Endodermal cell (in vitro differentiated cells): ENCODE measurements around the gene CRB2. TPM values are rescaled to one million over a fixed set of nuclear protein-coding genes. Genes with fewer than 3 reads are reported as not detected.

ENCODE experiments used
- DNase-seq: peaks from one replicate; pipeline ENCODE4 v3.0.0-alpha.2; 2017
- H3K27ac ChIP-seq: 2 replicates; pipeline ENCODE4 v1.5.1; 2013; ENCODE audit warnings: mild to moderate bottlenecking, low read depth, low read length, moderate library complexity
- H3K27me3 ChIP-seq: 2 replicates; pipeline ENCODE4 v1.6.1; 2013; ENCODE audit warnings: mild to moderate bottlenecking, low read length, moderate library complexity; ENCODE audit not compliant: insufficient read depth, control insufficient read depth, poor library complexity, severe bottlenecking
- H3K36me3 ChIP-seq: 2 replicates; pipeline ENCODE4 v1.7.0; 2013; ENCODE audit warnings: mild to moderate bottlenecking, low read length, moderate library complexity; ENCODE audit not compliant: control insufficient read depth, insufficient read depth
- H3K4me1 ChIP-seq: one replicate; pipeline ENCODE4 v1.7.0; 2013; ENCODE audit warnings: low read length; ENCODE audit not compliant: control insufficient read depth, insufficient read depth
- H3K4me3 ChIP-seq: 2 replicates; pipeline ENCODE4 v1.5.1; 2013; ENCODE audit warnings: mild to moderate bottlenecking, low read length, moderate library complexity
- H3K9ac ChIP-seq: 2 replicates; pipeline ENCODE4 v1.6.1; 2013; ENCODE audit warnings: mild to moderate bottlenecking, low read length, moderate library complexity; ENCODE audit not compliant: poor library complexity, severe bottlenecking; ENCODE audit errors: extremely low read depth
- H3K9me3 ChIP-seq: 2 replicates; pipeline ENCODE4 v1.6.1; 2013; ENCODE audit warnings: mild to moderate bottlenecking, low read length, moderate library complexity; ENCODE audit not compliant: control insufficient read depth
- H3K27ac Mint-ChIP-seq: 2 replicates; pipeline ENCODE4 v1.8.0; 2020; ENCODE audit warnings: mixed read lengths
- H3K27me3 Mint-ChIP-seq: 2 replicates; pipeline ENCODE4 v1.8.0; 2021; ENCODE audit warnings: mild to moderate bottlenecking, mixed read lengths; ENCODE audit not compliant: insufficient read depth
- H3K36me3 Mint-ChIP-seq: 2 replicates; pipeline ENCODE4 v1.8.0; 2020; ENCODE audit warnings: low read depth, mixed read lengths
- H3K4me1 Mint-ChIP-seq: 2 replicates; pipeline ENCODE4 v1.8.0; 2020; ENCODE audit warnings: mixed read lengths
- H3K4me3 Mint-ChIP-seq: 2 replicates; pipeline ENCODE4 v1.8.0; 2020; ENCODE audit warnings: mild to moderate bottlenecking, moderate library complexity, mixed read lengths
- H3K9me3 Mint-ChIP-seq: 2 replicates; pipeline ENCODE4 v1.8.0; 2020; ENCODE audit warnings: mild to moderate bottlenecking, mixed read lengths
- CTCF ChIP-seq: fragments of 200-600 bp; sonication (generic); conservative IDR thresholded peaks from 2 replicates; pipeline ENCODE4 v1.5.0; 2021; ENCODE audit warnings: antibody characterized with exemption, mild to moderate bottlenecking
- WGBS, 2 experiments: methylation state at CpG; one replicate each; pipeline versions ENCODE4 v1.1.5 to v1.1.7; 2013; ENCODE audit warnings: missing lambda C conversion rate in 2 of 2, mixed read lengths in 1 of 2; ENCODE audit not compliant: insufficient coverage in 1 of 2, insufficient read length in 1 of 2; 5-methylcytosine and 5-hydroxymethylcytosine counted together
- total RNA-seq, 2 donors: library from RNA; stranded (reverse); fragmentation: NEBNext Ultra II Directional in 1 of 2; extraction: Animal tissue kit (Norgen Biotek cat#: 25700) in 1 of 2; gene quantifications; 2 replicates in 1 of 2; 3 replicates in 1 of 2; pipeline ENCODE4 v1.2.1, GENCODE V29; 2021

CRB2 gene
- total RNA-seq, 2 donors from 2014 or later: 0.75 to 2.0 TPM

GRCh38 chr9:123336449-123336848 is 19.5 kb upstream of the CRB2 start:
- no peaks in the 10 kb centered on the region for H3K9me3 ChIP-seq
- Mint-ChIP-seq H3K36me3 (no peaks in the 10 kb centered on the region), H3K27me3 (no peaks in the 10 kb centered on the region), H3K4me1 (peaks cover 12% of the 10 kb centered on the region), H3K4me3 (no peak overlapping the region), H3K9me3 (no peaks in the 10 kb centered on the region), H3K27ac (no peak overlapping the region)
- H3K27me3 ChIP-seq: no peaks in the 10 kb centered on the region
- H3K27ac ChIP-seq: no peak overlapping the region
- H3K4me1 ChIP-seq: no peaks in the 10 kb centered on the region
- 90 to 92% methylated on average over 3 of the region's 3 CpGs for whole genome bisulfite sequencing, 2 experiments
- no peaks in the 10 kb centered on the region for H3K36me3 ChIP-seq
- H3K4me3 ChIP-seq: no peak overlapping the region
- no peak for TF ChIP-seq CTCF
- no peak overlapping the region for H3K9ac ChIP-seq
- no peak for DNase-seq

- no peak overlapping the region for H3K4me3 Mint-ChIP-seq
- no peaks in the 10 kb centered on the region for H3K36me3 Mint-ChIP-seq
- H3K4me1 ChIP-seq: no peaks in the 10 kb centered on the region
- TF ChIP-seq CTCF: no peak
- no peaks in the 10 kb centered on the region for H3K9me3 Mint-ChIP-seq
- no peak overlapping the region for H3K27ac Mint-ChIP-seq
- no peaks in the 10 kb centered on the region for H3K27me3 Mint-ChIP-seq
- H3K9ac ChIP-seq: no peak overlapping the region
- H3K4me1 Mint-ChIP-seq: peaks cover 12% of the 10 kb centered on the region
- H3K36me3 ChIP-seq: no peaks in the 10 kb centered on the region
- DNase-seq: no peak
- no peak overlapping the region for H3K4me3 ChIP-seq
- no peak overlapping the region for H3K27ac ChIP-seq
- no peaks in the 10 kb centered on the region for H3K27me3 ChIP-seq
- no peaks in the 10 kb centered on the region for H3K9me3 ChIP-seq
Observed at GRCh38 chr9:123336959-123337358, 19.0 kb upstream of the CRB2 start.

GRCh38 chr9:123337971-123338370 is 18.0 kb upstream of the CRB2 start:
- H3K4me1 Mint-ChIP-seq: peaks cover 12% of the 10 kb centered on the region
- 90 to 100% methylated on average over 2 to 4 of the region's 4 CpGs for WGBS, 2 experiments
- TF ChIP-seq CTCF: no peak

More at GRCh38 chr9:123337971-123338370, 18.0 kb upstream of the CRB2 start:
- Mint-ChIP-seq H3K4me3 (no peak overlapping the region), H3K9me3 (no peaks in the 10 kb centered on the region), H3K36me3 (no peaks in the 10 kb centered on the region), H3K27me3 (no peaks in the 10 kb centered on the region), H3K27ac (no peak overlapping the region)
- Histone ChIP-seq H3K36me3 (no peaks in the 10 kb centered on the region), H3K4me1 (no peaks in the 10 kb centered on the region), H3K27ac (no peak overlapping the region), H3K27me3 (no peaks in the 10 kb centered on the region), H3K9ac (no peak overlapping the region), H3K9me3 (no peaks in the 10 kb centered on the region), H3K4me3 (no peak overlapping the region)
- no peak for DNase-seq
